A549 treated with Mapracorat at 1 μM for 4 hours (cell line): ENCODE measurements around the gene SUSD6. TPM values are rescaled to one million over a fixed set of nuclear protein-coding genes. Genes with fewer than 3 reads are reported as not detected.

Source experiments
- total RNA-seq: library from RNA; stranded (reverse); fragments of 200-300 nt; extraction: Qiagen RNA extraction; gene quantifications from 5 replicates; pipeline ENCODE4 v1.2.3, GENCODE V29; 2022

The SUSD6 gene, protein sequence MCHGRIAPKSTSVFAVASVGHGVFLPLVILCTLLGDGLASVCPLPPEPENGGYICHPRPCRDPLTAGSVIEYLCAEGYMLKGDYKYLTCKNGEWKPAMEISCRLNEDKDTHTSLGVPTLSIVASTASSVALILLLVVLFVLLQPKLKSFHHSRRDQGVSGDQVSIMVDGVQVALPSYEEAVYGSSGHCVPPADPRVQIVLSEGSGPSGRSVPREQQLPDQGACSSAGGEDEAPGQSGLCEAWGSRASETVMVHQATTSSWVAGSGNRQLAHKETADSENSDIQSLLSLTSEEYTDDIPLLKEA
- 6.3 to 7.7 TPM (median 7.3 TPM) in 5 replicates for total RNA-seq

DNA sequence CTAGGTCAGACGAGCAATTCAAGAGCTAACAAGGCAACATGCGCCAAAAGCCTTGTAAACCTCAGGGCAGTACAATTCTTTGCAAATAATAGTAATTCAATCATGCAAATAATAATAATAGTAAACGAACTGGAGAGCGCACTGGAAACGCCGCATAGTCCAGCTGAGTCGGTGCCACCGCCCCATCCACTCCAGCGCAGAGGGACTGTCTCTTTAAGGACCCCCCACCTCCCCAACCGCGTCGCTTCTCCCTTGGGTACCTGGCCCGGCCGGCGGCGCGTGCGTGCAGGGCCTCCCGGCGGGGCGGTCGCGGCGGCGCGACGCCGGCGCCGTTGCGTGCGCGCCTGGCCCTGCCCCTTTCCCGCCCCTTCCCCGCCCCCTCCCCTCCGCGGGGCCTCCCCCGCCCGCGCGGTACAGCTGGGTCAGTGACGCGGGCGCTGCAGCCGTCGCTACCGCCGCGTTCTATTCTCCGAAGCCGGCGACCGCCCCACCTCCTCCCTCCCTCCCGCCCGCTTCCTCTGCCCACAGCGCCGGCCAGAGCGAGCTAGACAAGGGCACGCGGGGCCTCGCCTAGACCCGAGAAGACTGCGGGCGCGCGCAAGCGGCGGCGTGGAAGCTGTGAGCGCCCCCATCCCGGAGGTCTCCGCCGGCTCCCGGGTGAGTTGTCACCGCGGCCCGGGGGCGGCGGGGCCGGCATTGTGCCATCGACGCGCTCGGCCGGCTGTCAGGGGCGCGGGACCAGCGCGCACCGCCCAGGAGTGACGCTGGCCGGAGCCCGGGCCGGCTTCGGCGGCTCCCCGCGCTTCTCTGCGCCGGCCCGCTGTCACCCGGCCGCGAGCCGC lies at the start of gene SUSD6:
Gene SUSD6, plus strand, starts transcription at position 425 of the 842 bp plus-strand sequence. CDS start 46,997 bp downstream, outside the sequence.

GRCh38 chr14:69574263-69574953 lies 37.0 kb upstream of the SUSD6 start, which contains the start of gene CCDC177:
Gene CCDC177 (minus strand): TSS chr14:69574871. CDS start chr14:69573622, 1,249 bp downstream.

Other genes starting within 250 kb of the SUSD6 start
- gene ERH, start 213.3 kb upstream of the SUSD6 start, total RNA-seq = 317 to 360 TPM (median 340 TPM) in 5 replicates
- 34.9 to 41.4 TPM (median 39.3 TPM) in 5 replicates for gene SLC39A9, start 212.9 kb upstream of the SUSD6 start, total RNA-seq
- gene PLEKHD1, start 126.9 kb upstream of the SUSD6 start, total RNA-seq = 0.03 to 0.06 TPM (median 0.06 TPM) in 3 of 5 replicates, not detected in the others
- 0.06 to 0.07 TPM in 2 of 5 replicates, not detected in the others for gene CCDC177, start 36.7 kb upstream of the SUSD6 start, total RNA-seq
- 209 to 372 TPM (median 243 TPM) in 5 replicates for gene SRSF5, start 155.5 kb downstream of the SUSD6 start, total RNA-seq
- not detected in 5 replicates for gene SLC10A1, start 185.6 kb downstream of the SUSD6 start, total RNA-seq